ENCODE data around the gene IGHMBP2.

The IGHMBP2 gene

GRCh38 chr11:68988491-68988890 lies 84.8 kb downstream of the IGHMBP2 start:
- H3K4me3 ChIP-seq (ENCODE audit: low read depth, low read length) = no peak overlapping the region
- DNase-seq (ENCODE audit: low read depth, low spot score) = no peak
- in situ Hi-C loops (cut with HindIII; ENCODE audit: low sequenced_read_pairs) = no loop called here
- TF ChIP-seq CTCF (IDR thresholded peaks at IDR 0.05; ENCODE audit: low read depth, low read length) = no peak

All from astrocyte of the spinal cord (primary cell).